RWPE2 (cell line): ENCODE measurements around the gene CHRNB1.

ENCODE experiments used
- ATAC-seq: fragments of 200-7000 bp; cut with Tn5 transposase; 3 replicates; pipeline ENCODE4 v1.9.1; 2021; ENCODE audit warnings: low read depth
- DNase-seq: peaks from one replicate; pipeline ENCODE4 v3.0.0-alpha.2; 2020; ENCODE audit warnings: low spot score
- H3K27ac ChIP-seq: fragments of 450-650 bp; 2 replicates; pipeline ENCODE4 v1.5.1; 2017; ENCODE audit warnings: mild to moderate bottlenecking; ENCODE audit not compliant: poor library complexity, severe bottlenecking
- H3K27me3 ChIP-seq: fragments of 250-450 bp; sonication (Bioruptor Pico); 2 replicates; pipeline ENCODE4 v1.5.1; 2021; ENCODE audit warnings: mild to moderate bottlenecking, moderate library complexity; ENCODE audit not compliant: insufficient read depth, poor library complexity, severe bottlenecking
- H3K36me3 ChIP-seq: fragments of 250-450 bp; sonication (Bioruptor Pico); 2 replicates; pipeline ENCODE4 v1.5.1; 2020; ENCODE audit warnings: low read depth, mild to moderate bottlenecking, moderate library complexity
- H3K4me1 ChIP-seq: fragments of 250-450 bp; sonication (Bioruptor Pico); 2 replicates; pipeline ENCODE4 v1.5.1; 2021; ENCODE audit warnings: mild to moderate bottlenecking, moderate library complexity; ENCODE audit not compliant: insufficient read depth, poor library complexity, severe bottlenecking
- H3K4me3 ChIP-seq: fragments of 250-450 bp; sonication (Bioruptor Pico); 2 replicates; pipeline ENCODE4 v1.5.1; 2021; ENCODE audit warnings: mild to moderate bottlenecking, moderate library complexity; ENCODE audit not compliant: severe bottlenecking
- H3K9me3 ChIP-seq: fragments of 250-450 bp; sonication (Bioruptor Pico); 2 replicates; pipeline ENCODE4 v1.5.1; 2021; ENCODE audit warnings: mild to moderate bottlenecking, moderate library complexity; ENCODE audit not compliant: severe bottlenecking
- TF ChIP-seq, protein P1 (sequence below): fragments of 450-650 bp; IDR thresholded peaks from one replicate; pipeline ENCODE4 v1.5.1; 2017; ENCODE audit warnings: mild to moderate bottlenecking, moderate library complexity; ENCODE audit not compliant: poor library complexity, severe bottlenecking

The CHRNB1 gene

DNA sequence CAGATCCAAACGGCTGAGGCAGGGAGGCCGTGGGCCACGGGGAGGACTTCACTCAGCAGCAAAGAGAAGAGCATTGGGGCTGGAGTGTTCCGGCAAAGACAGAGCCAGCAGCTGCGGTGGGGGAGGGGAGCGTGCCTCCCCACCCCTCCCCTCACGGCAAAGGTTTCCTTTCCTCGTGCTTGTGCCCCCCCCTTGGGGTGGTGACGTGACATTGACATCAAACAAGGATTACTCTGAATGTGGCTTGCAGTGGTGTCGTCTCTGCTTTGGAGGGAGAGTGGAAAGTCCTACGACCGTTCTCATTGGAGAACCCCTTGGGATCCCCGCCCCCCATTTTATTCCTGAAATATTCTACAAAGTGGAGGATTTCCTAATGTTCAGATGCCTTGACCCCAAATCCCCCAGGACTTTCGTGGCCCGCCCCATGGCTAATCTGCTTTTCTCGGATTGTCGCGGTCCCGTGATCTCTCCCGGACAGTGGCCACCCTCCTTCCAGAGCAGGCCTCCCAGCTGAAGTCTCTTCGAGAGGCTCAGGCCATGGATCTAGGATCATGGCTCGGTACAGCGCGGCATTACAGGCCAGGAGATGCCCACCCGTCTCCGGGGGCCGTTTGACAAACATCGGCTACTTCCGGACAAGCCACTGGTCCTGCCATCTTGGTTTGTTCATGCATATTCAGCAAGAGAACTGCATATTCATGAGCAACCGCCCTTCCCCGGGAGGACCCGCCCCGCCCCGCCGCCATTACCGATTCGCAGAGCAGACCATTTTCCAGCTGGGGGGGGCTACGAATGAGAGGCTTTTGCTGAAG lies 38.6 kb downstream of the CHRNB1 start:
- Histone ChIP-seq H3K27ac (peak overlapping the region; percentile 84), H3K4me1 (peaks cover 14% of the 10 kb centered on the region), H3K9me3 (no peaks in the 10 kb centered on the region), H3K36me3 (0 out of 2 replicates have a peak, but pooled peaks cover 3% of the 10 kb centered on the region), H3K4me3 (peak overlapping the region; percentile 72), H3K27me3 (no peaks in the 10 kb centered on the region)
- DNase-seq (peak; percentile 89), ATAC-seq (peak; percentile 57)
- TF ChIP-seq, protein P1, sequence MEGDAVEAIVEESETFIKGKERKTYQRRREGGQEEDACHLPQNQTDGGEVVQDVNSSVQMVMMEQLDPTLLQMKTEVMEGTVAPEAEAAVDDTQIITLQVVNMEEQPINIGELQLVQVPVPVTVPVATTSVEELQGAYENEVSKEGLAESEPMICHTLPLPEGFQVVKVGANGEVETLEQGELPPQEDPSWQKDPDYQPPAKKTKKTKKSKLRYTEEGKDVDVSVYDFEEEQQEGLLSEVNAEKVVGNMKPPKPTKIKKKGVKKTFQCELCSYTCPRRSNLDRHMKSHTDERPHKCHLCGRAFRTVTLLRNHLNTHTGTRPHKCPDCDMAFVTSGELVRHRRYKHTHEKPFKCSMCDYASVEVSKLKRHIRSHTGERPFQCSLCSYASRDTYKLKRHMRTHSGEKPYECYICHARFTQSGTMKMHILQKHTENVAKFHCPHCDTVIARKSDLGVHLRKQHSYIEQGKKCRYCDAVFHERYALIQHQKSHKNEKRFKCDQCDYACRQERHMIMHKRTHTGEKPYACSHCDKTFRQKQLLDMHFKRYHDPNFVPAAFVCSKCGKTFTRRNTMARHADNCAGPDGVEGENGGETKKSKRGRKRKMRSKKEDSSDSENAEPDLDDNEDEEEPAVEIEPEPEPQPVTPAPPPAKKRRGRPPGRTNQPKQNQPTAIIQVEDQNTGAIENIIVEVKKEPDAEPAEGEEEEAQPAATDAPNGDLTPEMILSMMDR = no peak

DNA sequence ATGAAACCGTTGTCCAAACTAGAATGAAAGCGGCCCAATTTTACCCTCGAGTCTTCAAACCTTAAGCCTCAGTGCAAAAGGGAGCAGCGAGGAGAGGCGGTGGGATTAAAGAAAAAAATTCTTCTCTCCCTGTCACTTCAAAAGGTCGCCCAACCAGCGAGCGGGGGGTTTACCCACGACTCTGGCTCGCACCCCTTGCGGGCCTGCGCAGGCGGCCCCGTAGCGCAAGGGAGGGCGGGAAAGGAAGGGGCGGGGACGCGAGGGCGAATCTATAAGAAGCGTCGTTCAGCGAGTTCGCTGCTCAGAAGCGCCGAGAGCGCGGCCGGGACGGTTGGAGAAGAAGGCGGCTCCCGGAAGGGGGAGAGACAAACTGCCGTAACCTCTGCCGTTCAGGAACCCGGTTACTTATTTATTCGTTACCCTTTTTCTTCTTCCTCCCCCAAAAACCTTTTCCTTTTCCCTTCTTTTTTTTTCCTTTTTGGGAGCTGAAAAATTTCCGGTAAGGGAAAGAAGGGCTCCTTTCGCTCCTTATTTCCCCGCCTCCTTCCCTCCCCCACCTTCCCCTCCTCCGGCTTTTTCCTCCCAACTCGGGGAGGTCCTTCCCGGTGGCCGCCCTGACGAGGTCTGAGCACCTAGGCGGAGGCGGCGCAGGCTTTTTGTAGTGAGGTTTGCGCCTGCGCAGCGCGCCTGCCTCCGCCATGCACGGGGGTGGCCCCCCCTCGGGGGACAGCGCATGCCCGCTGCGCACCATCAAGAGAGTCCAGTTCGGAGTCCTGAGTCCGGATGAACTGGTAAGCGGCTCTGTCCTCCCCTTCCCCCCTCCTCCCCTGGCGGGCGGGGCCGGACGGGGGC lies 39.4 kb downstream of the CHRNB1 start, which contains the start of gene POLR2A:
TSS of gene POLR2A (plus strand) at position 300 of the 852 bp plus-strand sequence.
- TF ChIP-seq, protein P1 = no peak
- H3K9me3 ChIP-seq = no peaks in the 10 kb centered on the region
- peak; percentile 93 for DNase-seq
- H3K27ac ChIP-seq = peak within 1 kb of the TSS; percentile 84
- H3K4me3 ChIP-seq = peak within 1 kb of the TSS; percentile 72
- ATAC-seq = peak; percentile 66
- peaks cover 14% of the 10 kb centered on the region for H3K4me1 ChIP-seq
- H3K27me3 ChIP-seq = no peaks in the 10 kb centered on the region
- H3K36me3 ChIP-seq = 0 out of 2 replicates have a peak, but pooled peaks cover 3% of the 10 kb centered on the region

DNA sequence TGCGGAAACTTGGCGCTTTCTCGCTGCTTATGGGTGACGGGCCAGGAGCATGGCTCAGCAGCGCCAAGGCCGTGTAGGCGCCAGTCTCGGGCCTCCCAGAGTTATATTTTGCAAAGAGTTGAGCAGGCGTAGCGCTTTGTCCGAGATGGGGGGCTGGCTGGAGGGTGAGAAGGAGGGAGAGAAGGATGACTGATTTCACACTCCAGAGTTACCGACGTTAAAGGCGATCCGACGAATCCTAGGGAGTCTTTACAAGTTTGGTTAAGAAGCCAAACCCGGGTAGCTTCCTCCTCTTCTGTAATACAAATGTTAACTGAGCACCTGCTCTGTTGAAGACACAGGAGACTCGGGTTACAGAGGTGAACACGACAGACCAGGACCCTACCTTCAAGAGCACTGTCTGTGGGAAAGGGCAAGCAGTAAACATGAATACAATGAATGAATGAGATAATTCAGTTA lies 40.1 kb downstream of the CHRNB1 start:
- Histone ChIP-seq H3K36me3 (0 out of 2 replicates have a peak, but pooled peaks cover 4% of the 10 kb centered on the region), H3K27ac (peak overlapping the region; percentile 84), H3K4me1 (peaks cover 14% of the 10 kb centered on the region), H3K4me3 (peak overlapping the region; percentile 72), H3K9me3 (no peaks in the 10 kb centered on the region), H3K27me3 (no peaks in the 10 kb centered on the region)
- ATAC-seq (peak; percentile 1; the same call in 2 of the 3 replicates), DNase-seq (no peak)
- TF ChIP-seq, protein P1 = peak; percentile 19

DNA sequence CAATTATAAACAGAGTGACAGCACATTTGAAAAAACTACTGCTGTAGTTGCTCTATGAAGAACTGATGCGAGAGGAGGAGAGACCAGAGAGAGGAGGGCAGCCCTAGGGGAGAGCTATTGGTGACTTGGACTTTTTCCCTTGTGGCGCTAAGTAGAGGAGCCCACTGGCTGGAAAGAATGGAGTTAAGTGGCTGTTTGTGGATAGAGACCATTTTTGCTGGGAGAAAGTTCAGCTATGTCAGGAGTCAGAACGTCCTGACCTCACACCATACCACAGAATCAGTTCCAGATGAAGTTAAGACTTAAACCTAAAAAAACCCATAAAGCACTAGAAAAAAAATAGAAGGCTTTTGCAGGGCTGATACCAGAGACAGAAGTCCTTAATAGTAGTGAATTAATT lies 41.3 kb downstream of the CHRNB1 start:
- H3K9me3 ChIP-seq = no peaks in the 10 kb centered on the region
- no peak for ATAC-seq
- peak overlapping the region; percentile 72 for H3K4me3 ChIP-seq
- H3K27ac ChIP-seq = peak overlapping the region; percentile 84
- no peak for DNase-seq
- TF ChIP-seq, protein P1 = no peak
- peaks cover 16% of the 10 kb centered on the region for H3K36me3 ChIP-seq
- H3K4me1 ChIP-seq = peaks cover 14% of the 10 kb centered on the region
- no peaks in the 10 kb centered on the region for H3K27me3 ChIP-seq
